EH (cell line): Measurements from ENCODE around the gene ZBTB33.

ENCODE experiments used
- DNase-seq: peaks from one replicate; pipeline ENCODE4 v3.0.0-alpha.2; 2015; ENCODE audit warnings: low read depth

Gene ZBTB33

GRCh38 chrX:120264341-120264740 is 13.7 kb downstream of the ZBTB33 start:
- DNase-seq, result no peak

GRCh38 chrX:120269373-120270035 is 18.9 kb downstream of the ZBTB33 start:
- DNase-seq, result no peak

GRCh38 chrX:120270567-120270966 is 20.0 kb downstream of the ZBTB33 start:
- DNase-seq, result no peak

GRCh38 chrX:120271218-120271617 is 20.6 kb downstream of the ZBTB33 start:
- DNase-seq, result no peak

- no peak for DNase-seq
Measured at GRCh38 chrX:120274145-120274544, 23.5 kb downstream of the ZBTB33 start.

GRCh38 chrX:120274958-120275357 is 24.3 kb downstream of the ZBTB33 start:
- no peak for DNase-seq

- no peak for DNase-seq
Measured at GRCh38 chrX:120281021-120281624, 30.5 kb downstream of the ZBTB33 start.

- no peak for DNase-seq
Measured at GRCh38 chrX:120281761-120282160, 31.1 kb downstream of the ZBTB33 start.

- DNase-seq, result no peak
Measured at GRCh38 chrX:120282697-120283096, 32.1 kb downstream of the ZBTB33 start.

- DNase-seq, result no peak
Measured at GRCh38 chrX:120286733-120287512, 36.3 kb downstream of the ZBTB33 start.

GRCh38 chrX:120287513-120288112 is 37.0 kb downstream of the ZBTB33 start:
- no peak for DNase-seq

- DNase-seq, result no peak
Measured at GRCh38 chrX:120290107-120290506, 39.5 kb downstream of the ZBTB33 start.

- no peak for DNase-seq
Measured at GRCh38 chrX:120291211-120291610, 40.6 kb downstream of the ZBTB33 start.

GRCh38 chrX:120293015-120293414 is 42.4 kb downstream of the ZBTB33 start:
- DNase-seq, result no peak

- no peak for DNase-seq
Measured at GRCh38 chrX:120294651-120295050, 44.0 kb downstream of the ZBTB33 start.

- no peak for DNase-seq
Measured at GRCh38 chrX:120297923-120298322, 47.3 kb downstream of the ZBTB33 start.

- no peak for DNase-seq
Measured at GRCh38 chrX:120299928-120300327, 49.3 kb downstream of the ZBTB33 start.

- DNase-seq, result no peak
Measured at GRCh38 chrX:120301497-120301896, 50.9 kb downstream of the ZBTB33 start.

GRCh38 chrX:120301960-120302359 is 51.3 kb downstream of the ZBTB33 start:
- no peak for DNase-seq

- no peak for DNase-seq
Measured at GRCh38 chrX:120302434-120302833, 51.8 kb downstream of the ZBTB33 start.

- no peak for DNase-seq
Measured at GRCh38 chrX:120304256-120304655, 53.6 kb downstream of the ZBTB33 start.

GRCh38 chrX:120305531-120306141 is 55.0 kb downstream of the ZBTB33 start:
- DNase-seq, result peak; percentile 27
